Lung (tissue), 12 donors: ENCODE results near the gene KRT1. TPM values are rescaled to one million over a fixed set of nuclear protein-coding genes. Genes with fewer than 3 reads are reported as not detected.
"Not testable (repeated sequence)": the region's sequence is repeated elsewhere in the genome, so short reads cannot be mapped to it uniquely, and the experiment has no call there.

Experiments
- ATAC-seq: fragments of 200-7000 bp; cut with Tn5 transposase; one replicate; pipeline ENCODE4 v1.9.1; 2020; ENCODE audit warnings: moderate number of reproducible peaks; ENCODE audit not compliant: insufficient read depth, low FRiP score
- DNase-seq, 3 donors: peaks; one replicate each; pipeline ENCODE4 v3.0.0-alpha.2; 2013 to 2017
- H3K27ac ChIP-seq, 2 donors: one replicate each; pipeline ENCODE4 v1.5.1; 2013; ENCODE audit warnings: mild to moderate bottlenecking in 2 of 2, moderate library complexity in 2 of 2, control low read depth in 1 of 2, inconsistent platforms in 1 of 2, low read depth in 1 of 2, low read length in 1 of 2
- H3K27me3 ChIP-seq, 3 donors: one replicate each; pipeline ENCODE4 v1.5.1; 2013; ENCODE audit warnings: low read length in 2 of 3; ENCODE audit not compliant: control insufficient read depth in 3 of 3, insufficient read depth in 3 of 3
- H3K36me3 ChIP-seq, 4 donors: one replicate each; pipeline ENCODE4 v1.5.1; 2013; ENCODE audit warnings: low read length in 4 of 4, mild to moderate bottlenecking in 1 of 4, moderate library complexity in 1 of 4; ENCODE audit not compliant: control insufficient read depth in 4 of 4, insufficient read depth in 4 of 4
- H3K4me1 ChIP-seq, 5 donors: one replicate each; pipeline ENCODE4 v1.5.1; 2013; ENCODE audit warnings: low read length in 5 of 5, mild to moderate bottlenecking in 2 of 5, moderate library complexity in 1 of 5; ENCODE audit not compliant: control insufficient read depth in 5 of 5, insufficient read depth in 5 of 5
- H3K4me3 ChIP-seq: one replicate; pipeline ENCODE4 v1.5.1; 2013; ENCODE audit warnings: mild to moderate bottlenecking, control low read depth, moderate library complexity
- H3K9ac ChIP-seq, 2 donors: one replicate each; pipeline ENCODE4 v1.5.1; 2013; ENCODE audit warnings: low read length in 2 of 2, control low read depth in 1 of 2; ENCODE audit not compliant: insufficient read depth in 1 of 2
- H3K9me3 ChIP-seq, 4 donors: one replicate each; pipeline ENCODE4 v1.5.1; 2013; ENCODE audit warnings: low read length in 3 of 4, mild to moderate bottlenecking in 1 of 4, moderate library complexity in 1 of 4; ENCODE audit not compliant: control insufficient read depth in 4 of 4, insufficient read depth in 3 of 4
- CTCF ChIP-seq: IDR thresholded peaks from 2 replicates; pipeline ENCODE4 v1.5.1; 2012; ENCODE audit warnings: mild to moderate bottlenecking; ENCODE audit errors: control extremely low read depth, extremely low read depth
- WGBS, 2 donors: extraction: QIAGEN DNeasy Blood & Tissue Kit; methylation state at CpG; one replicate each; pipeline ENCODE4 v1.1.7; 2013; 5-methylcytosine and 5-hydroxymethylcytosine counted together
- polyA plus RNA-seq, 2 donors: library from polyadenylated mRNA; stranded (reverse); fragments of 200-250 nt; gene quantifications; one replicate each; pipeline ENCODE4 v1.2.1, GENCODE V29; 2013
- total RNA-seq, 2 donors: library from RNA; depleted of rRNA in 1 of 2; stranded (reverse); fragments of >200 nt in 1 of 2; gene quantifications; one replicate each; pipeline ENCODE4 v1.2.1, GENCODE V29; 2014 to 2021
- donor health status: control.
- donor health status: control.
- donor health status: Bipolar disorder and iron deficiency.
- donor health status: healthy.
- donor health status: DM: yes; HTN: yes; CAD: no.

KRT1 gene
- total and polyA plus RNA-seq, 4 donors = 0.09 to 0.82 TPM; not detected in 2

GRCh38 chr12:52672321-52672933 is 7.8 kb downstream of the KRT1 start:
- WGBS, 2 donors = 56 to 80% methylated on average over 2 of the region's 2 CpGs
- H3K27ac ChIP-seq = no peak overlapping the region

DNA sequence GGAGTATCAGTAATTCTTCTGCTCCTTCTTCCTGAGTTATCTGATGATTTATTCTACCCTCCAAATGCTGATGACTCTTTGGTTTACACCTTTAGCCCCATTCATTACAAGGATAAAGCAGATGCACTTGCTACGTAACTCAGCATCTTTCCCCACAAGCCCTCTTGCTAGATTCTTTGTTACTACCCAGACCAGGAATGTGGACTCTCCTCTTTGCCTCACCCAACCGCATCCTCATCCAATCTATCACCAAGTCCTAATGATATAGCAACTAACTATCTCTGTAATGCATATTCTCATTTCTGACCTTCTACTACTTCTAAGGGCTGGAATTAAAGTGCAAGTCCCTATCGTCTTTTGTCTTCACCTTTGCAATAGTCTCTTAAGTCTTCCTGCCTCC is 9.2 kb downstream of the KRT1 start:
- ATAC-seq (no peak), DNase-seq (no peak)
- H3K27ac ChIP-seq = no peak overlapping the region
- WGBS, 2 donors = 96% methylated on average over 3 of the region's 3 CpGs
- no peak overlapping the region for H3K4me3 ChIP-seq
- no peaks in the 10 kb centered on the region for H3K4me1 ChIP-seq
- H3K9me3 ChIP-seq = no peaks in the 10 kb centered on the region
- TF ChIP-seq CTCF = no peak
- H3K9ac ChIP-seq = no peak overlapping the region
- H3K27me3 ChIP-seq = peaks cover 0 to 34% (median 0%) of the 10 kb centered on the region in 3 donors
- H3K36me3 ChIP-seq = no peaks in the 10 kb centered on the region

More at GRCh38 chr12:52672321-52672933, 7.8 kb downstream of the KRT1 start:
- H3K36me3 ChIP-seq = no peaks in the 10 kb centered on the region
- H3K9me3 ChIP-seq = peaks cover 0 to 1% (median 0%) of the 10 kb centered on the region in 4 donors
- H3K27me3 ChIP-seq = peaks cover 0 to 31% (median 0%) of the 10 kb centered on the region in 3 donors
- no peaks in the 10 kb centered on the region for H3K4me1 ChIP-seq
- DNase-seq (no peak), ATAC-seq (no peak)
- H3K4me3 ChIP-seq = no peak overlapping the region
- TF ChIP-seq CTCF = no peak
- H3K9ac ChIP-seq = no peak overlapping the region

GRCh38 chr12:52670506-52670905 is 9.7 kb downstream of the KRT1 start:
- Histone ChIP-seq H3K27me3 (peaks cover 0 to 34% (median 0%) of the 10 kb centered on the region in 3 donors), H3K27ac (no peak overlapping the region), H3K4me1 (no peaks in the 10 kb centered on the region), H3K9me3 (no peaks in the 10 kb centered on the region), H3K9ac (no peak overlapping the region), H3K4me3 (no peak overlapping the region), H3K36me3 (no peaks in the 10 kb centered on the region)
- DNase-seq = no peak
- no peak for ATAC-seq
- no peak for TF ChIP-seq CTCF
- WGBS, 2 donors = 84 to 93% methylated on average over 4 of the region's 4 CpGs

- not testable (repeated sequence) for H3K4me3 ChIP-seq, H3K9me3 ChIP-seq, ATAC-seq, DNase-seq, H3K27ac ChIP-seq, H3K4me1 ChIP-seq, H3K36me3 ChIP-seq, H3K9ac ChIP-seq
- WGBS, 2 donors = 86 to 88% methylated on average over 3 of the region's 3 CpGs
- peaks cover 0 to 34% (median 0%) of the 10 kb centered on the region in 3 donors for H3K27me3 ChIP-seq
These were observed 10.3 kb downstream of the KRT1 start for GRCh38 chr12:52669941-52670340.
